ENCODE measurements around the gene RAPGEF4.

RAPGEF4 gene

DNA sequence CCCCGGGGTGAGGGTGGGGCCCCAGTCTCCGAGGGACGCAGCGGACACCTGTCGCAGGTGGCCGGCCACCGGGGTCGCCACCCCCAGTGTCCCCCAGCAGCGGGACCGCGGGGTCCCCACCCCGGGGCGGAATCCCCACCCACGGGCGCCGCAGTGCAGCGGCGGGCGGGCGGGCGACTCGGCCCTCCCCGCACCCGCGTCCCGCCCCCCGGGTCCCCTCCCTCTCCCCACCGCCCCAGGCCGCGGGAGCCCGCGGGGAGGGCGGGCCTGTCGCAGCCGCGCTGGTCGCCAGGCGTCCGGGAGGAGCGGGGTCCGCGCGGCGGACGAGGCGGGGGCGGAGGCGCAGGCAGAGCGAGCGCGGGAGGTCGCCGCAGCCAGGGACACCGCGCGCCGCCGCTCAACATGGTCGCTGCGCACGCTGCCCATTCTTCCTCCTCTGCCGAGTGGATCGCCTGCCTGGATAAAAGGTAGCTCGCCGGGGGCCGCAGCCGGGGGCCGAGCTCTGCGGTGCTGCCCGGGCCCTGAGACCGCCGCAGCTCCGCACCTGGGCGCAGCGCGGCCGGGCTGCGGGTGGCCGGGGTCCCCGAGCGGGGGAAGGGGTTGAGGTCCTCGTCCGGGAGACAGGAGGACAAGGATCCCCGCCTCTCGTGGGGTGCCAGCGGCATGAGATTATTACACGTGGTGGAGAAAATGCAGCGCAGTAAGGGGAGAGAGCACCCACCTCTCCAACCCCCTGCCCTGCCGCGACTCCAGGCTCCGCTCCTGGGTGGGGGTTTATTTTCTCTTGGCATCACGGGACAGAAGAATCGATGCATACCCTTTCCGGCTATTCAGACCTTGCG lies at the start of gene RAPGEF4:
TSS of gene RAPGEF4 (plus strand) at position 264 of the 842 bp plus-strand sequence. CDS start at position 403, 139 bp downstream.
- peak in 1 of 2 donors; percentile 32 for ATAC-seq

DNA sequence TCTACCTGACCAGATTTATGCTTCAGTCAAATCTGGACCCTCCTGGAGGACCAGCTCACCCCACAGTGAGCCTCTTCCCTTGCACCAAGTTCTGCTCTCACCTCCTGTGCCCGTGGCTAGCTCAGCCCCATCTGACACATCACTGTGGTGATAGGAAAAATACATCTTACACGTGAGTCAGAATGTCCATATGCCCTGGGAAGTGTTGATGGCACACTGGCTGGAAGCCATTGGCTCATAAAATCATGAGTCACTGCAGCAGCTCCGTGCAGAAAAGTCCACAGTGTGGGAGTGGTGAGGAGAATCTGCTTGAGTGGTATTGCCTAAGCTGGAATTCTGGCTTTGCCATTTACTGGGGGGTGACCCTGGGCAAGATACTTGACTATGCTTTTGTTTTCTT lies 42.6 kb upstream of the RAPGEF4 start:
- ATAC-seq = peak; percentile 89 to 94

- ATAC-seq = no peak
These were observed 41.9 kb upstream of the RAPGEF4 start for GRCh38 chr2:172693529-172694455.

DNA sequence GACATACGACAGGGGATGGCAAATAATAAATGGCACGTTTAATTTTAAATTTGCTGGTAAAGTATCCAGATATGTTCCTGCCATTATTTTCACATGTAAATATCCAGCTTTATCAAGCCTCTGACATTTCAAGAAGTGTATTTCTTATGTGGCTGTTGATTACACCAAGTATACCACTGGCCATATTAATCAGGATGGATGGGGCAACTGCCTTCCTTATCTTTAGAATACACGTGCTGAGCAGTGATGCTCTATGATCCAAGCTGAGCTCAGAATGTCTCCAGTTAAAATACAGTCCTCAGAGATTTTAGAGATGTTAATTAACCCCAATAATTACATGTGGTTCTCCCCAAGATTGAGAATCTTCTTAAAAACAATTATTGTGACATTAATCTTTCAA lies 38.3 kb upstream of the RAPGEF4 start:
- ATAC-seq = no peak

- ATAC-seq = peak; percentile 90 to 92
These were observed 37.4 kb upstream of the RAPGEF4 start for GRCh38 chr2:172698041-172698863.

- no peak for ATAC-seq
These were observed 34.4 kb upstream of the RAPGEF4 start for GRCh38 chr2:172701250-172701649.

GRCh38 chr2:172702451-172702850 lies 33.2 kb upstream of the RAPGEF4 start:
- no peak for ATAC-seq

DNA sequence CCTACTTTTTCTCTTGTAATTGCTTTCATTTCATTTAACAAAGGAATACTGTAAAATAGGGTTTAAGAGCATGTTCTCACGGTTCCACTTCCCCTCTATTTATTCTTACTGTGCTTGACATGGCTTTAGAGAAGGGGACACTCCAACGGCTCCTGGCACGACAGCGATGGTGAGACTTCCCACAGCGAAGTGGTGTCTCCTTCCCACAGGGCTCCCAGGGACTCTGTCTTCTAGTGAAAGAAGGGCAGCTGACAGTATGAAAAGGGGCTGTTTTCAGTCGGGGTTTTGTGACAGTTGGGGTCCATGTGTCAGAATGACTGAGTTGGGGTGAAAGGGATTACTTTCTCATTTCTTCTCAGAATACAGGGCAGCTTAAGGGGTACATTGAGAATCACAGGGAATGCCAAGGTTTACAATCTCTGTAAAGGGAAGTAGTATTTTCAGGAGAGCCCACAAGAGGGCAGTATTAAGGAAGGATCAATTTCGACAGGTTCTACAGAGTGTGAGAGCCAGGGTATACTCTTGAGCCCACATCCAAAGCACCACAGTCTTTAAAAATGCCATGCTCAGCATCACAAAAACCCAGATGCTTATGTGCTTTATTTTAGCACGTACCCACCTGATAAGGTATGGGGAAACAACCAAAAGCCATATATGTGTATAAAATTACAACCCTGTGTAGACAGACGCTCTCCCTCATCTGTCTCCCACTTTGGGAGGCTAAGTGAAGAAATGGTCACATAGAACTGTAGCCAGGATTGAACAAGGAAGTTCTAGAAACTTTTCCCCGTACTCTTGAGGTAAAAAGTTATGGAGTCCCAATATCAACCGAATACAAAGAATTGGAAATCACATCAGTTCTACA lies 31.3 kb upstream of the RAPGEF4 start:
- no peak for ATAC-seq

DNA sequence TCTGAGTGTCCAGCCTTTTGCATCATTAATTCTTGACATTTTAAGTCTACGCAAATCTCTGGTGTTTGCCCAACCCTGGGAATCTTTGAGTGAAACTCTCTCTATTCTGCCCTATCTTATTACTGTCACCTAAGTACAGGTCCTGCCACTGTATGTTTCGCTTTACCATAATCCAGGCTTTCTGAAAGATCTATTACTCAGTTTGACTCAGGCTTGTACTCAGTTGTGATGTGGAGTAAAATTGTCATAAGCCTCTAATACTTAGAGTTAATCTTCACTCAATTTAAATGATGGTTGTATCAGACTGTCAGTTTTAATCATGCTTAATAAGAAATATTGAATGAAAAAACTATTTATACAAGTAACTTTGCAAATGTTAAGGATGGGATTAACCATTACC lies 30.3 kb upstream of the RAPGEF4 start:
- ATAC-seq = no peak

GRCh38 chr2:172708247-172708646 lies 27.4 kb upstream of the RAPGEF4 start:
- ATAC-seq = no peak

DNA sequence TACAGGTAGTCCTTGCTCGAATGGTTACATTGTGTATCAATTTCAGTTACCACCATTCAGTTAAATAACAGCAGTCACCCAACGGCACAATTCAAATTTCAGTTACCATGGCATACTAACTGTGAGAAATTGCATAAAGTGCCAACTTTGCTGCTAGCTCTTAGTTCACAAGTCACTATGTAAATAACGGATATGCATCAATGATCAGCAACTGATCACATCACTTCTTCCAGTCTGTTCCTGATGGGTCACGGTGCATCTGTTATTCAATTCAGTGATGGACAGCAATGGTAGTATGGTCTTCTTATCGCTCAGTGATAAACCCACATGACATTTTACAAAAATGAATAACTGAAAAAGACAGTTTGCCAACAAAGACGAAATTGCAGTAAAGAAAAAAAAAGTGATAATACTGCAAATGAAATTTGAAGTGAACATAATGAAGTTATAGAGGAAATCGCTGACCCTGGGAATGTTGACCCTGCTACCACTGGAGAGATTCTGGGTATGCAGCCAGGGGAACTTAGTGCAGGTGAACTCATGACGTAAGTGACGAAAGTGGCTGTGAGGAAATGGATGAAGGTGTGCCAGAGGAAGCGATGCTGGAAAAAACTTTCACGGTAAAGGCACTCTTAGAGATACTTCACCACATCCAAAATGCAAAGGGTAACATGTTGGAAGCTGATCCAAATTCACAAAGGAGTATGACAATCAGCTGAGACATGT lies 25.9 kb upstream of the RAPGEF4 start:
- no peak for ATAC-seq

DNA sequence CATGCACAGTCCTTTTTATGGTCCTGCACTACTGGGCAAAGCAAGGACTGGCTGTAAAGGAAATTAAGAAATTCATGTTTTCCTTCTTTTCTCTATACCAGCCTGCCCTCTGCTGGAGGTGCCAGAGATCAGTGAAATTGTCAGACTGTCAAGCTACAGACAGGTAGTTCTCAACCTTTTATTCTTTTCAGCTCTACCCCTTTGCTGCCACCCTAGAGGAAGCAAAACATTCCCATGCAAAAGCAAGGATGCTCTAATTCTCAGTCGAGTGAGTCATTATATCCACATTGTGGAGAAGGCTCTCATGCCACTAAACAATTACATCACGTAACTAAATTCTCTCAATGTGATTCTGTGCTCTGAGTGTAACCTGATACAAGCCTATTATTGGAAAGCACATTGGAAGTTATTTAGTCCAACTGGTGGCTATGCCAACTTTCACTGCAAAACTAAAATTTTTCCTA lies 25.0 kb upstream of the RAPGEF4 start:
- no peak for ATAC-seq

DNA sequence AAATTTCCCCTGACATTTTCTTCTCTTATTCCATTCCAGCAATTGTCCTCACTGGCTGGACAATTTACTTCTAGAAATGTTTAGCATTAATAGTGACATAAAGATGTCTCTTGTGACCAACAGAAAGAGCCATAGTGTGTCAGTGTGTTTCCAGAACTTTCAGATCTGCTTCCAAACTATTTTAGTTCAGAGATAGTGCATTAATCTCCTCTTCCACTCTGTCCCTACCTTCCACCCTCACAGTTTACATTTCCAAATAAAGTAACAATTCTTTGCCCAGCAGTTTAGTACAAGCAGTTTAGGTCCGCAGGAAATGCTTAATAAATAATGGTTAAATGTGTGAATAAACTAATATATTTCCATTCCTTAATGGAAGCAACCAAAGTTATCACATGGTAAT lies 24.5 kb upstream of the RAPGEF4 start:
- ATAC-seq = no peak

GRCh38 chr2:172712251-172712650 lies 23.4 kb upstream of the RAPGEF4 start:
- no peak for ATAC-seq

- ATAC-seq = peak in 1 of 2 donors; percentile 10
These were observed 22.2 kb upstream of the RAPGEF4 start for GRCh38 chr2:172713365-172713875.

DNA sequence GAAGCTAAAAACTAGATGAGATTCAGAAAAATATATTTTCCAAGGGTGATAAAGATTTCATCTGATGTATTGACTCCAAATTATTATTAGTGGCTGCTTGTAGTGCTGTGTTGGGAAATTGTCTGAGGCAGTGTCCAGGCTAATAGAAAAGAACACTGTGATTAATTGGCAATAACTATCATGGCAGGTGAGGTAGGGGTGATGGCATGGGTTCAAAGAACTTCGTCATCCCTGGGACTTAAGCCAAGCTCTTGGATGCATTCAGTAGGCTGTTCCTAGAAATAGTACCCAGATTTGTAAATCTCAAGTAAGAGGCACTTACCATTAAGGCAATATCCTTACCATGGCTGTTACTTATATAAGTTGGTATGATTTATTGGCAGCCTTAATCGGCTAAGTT lies 13.2 kb upstream of the RAPGEF4 start:
- ATAC-seq = no peak

- no peak for ATAC-seq
These were observed 12.4 kb upstream of the RAPGEF4 start for GRCh38 chr2:172723286-172723685.

GRCh38 chr2:172724724-172725123 lies 10.9 kb upstream of the RAPGEF4 start:
- ATAC-seq = no peak

- ATAC-seq = no peak
These were observed 10.4 kb upstream of the RAPGEF4 start for GRCh38 chr2:172725284-172725683.

DNA sequence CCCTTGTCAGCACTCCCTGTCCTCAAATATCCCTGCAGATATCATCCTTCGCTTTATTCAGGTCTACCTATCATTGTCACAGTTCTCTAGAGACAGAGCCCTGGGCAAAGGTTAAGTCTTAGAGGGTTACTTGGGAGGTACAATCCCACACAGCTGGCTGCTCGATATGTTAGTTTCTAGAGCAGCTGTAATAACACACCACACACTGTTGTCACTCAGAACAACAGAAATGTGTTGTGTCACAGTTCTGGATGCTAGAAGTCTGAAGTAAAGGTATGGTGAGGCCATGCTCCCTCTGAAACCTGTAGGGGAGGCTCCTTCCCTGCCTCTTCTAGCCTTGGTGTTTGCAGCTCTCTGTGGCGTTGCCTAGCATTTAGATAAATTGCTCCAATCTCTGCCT lies 9.9 kb upstream of the RAPGEF4 start:
- no peak for ATAC-seq
